ENCODE results near the gene GPR146.

The GPR146 gene

GRCh38 chr7:1106063-1106792 is 61.9 kb downstream of the GPR146 start:
- no peak overlapping the region for H3K4me3 ChIP-seq (ENCODE audit: low read length)
- no peak for DNase-seq (ENCODE audit: low read depth)
- no peak for TF ChIP-seq CTCF (conservative IDR thresholded peaks at IDR 0.05; ENCODE audit: low read depth, low read length)

GRCh38 chr7:1106793-1107421 is 62.6 kb downstream of the GPR146 start:
- H3K4me3 ChIP-seq (ENCODE audit: low read length): no peak overlapping the region
- no peak for TF ChIP-seq CTCF (conservative IDR thresholded peaks at IDR 0.05; ENCODE audit: low read depth, low read length)
- no peak for DNase-seq (ENCODE audit: low read depth)

- no peak for DNase-seq (ENCODE audit: low read depth)
- TF ChIP-seq CTCF (conservative IDR thresholded peaks at IDR 0.05; ENCODE audit: low read depth, low read length): no peak
- H3K4me3 ChIP-seq (ENCODE audit: low read length): no peak overlapping the region
Observed at GRCh38 chr7:1108264-1108920, 64.0 kb downstream of the GPR146 start.

Data from retinal pigment epithelial cell (primary cell).